Activated effector memory CD4-positive, alpha-beta T cell treated with anti-CD3 and anti-CD28 coated beads, Interleukin-2, amount 50 U/mL, for 16 hours (primary cell): ENCODE measurements around the gene MYH16.
"Not testable (repeated sequence)": the region's sequence is repeated elsewhere in the genome, so short reads cannot be mapped to it uniquely, and the experiment has no call there.

ENCODE experiments used
- DNase-seq: peaks from one replicate; pipeline ENCODE4 v3.0.0-alpha.2; 2020

Gene MYH16

GRCh38 chr7:99272476-99273045 is at the start of gene MYH16:
TSS of gene MYH16 (plus strand) at chr7:99272839.
- no peak for DNase-seq

- not testable (repeated sequence) for DNase-seq
Measured at GRCh38 chr7:99224263-99224898, 48.3 kb upstream of the MYH16 start.

GRCh38 chr7:99224899-99225265 is 47.8 kb upstream of the MYH16 start:
- no peak for DNase-seq

- no peak for DNase-seq
Measured at GRCh38 chr7:99229234-99229633, 43.4 kb upstream of the MYH16 start.

GRCh38 chr7:99232082-99232770 is 40.4 kb upstream of the MYH16 start:
- no peak for DNase-seq

GRCh38 chr7:99232955-99233354 is 39.7 kb upstream of the MYH16 start:
- DNase-seq: not testable (repeated sequence)

GRCh38 chr7:99234185-99234584 is 38.5 kb upstream of the MYH16 start:
- no peak for DNase-seq

GRCh38 chr7:99235925-99236324 is 36.7 kb upstream of the MYH16 start:
- DNase-seq: no peak

- not testable (repeated sequence) for DNase-seq
Measured at GRCh38 chr7:99237876-99238275, 34.8 kb upstream of the MYH16 start.

- DNase-seq: no peak
Measured at GRCh38 chr7:99238558-99239341, 33.9 kb upstream of the MYH16 start.

- DNase-seq: no peak
Measured at GRCh38 chr7:99242682-99243081, 30.0 kb upstream of the MYH16 start.

GRCh38 chr7:99243751-99244337 is 28.8 kb upstream of the MYH16 start:
- no peak for DNase-seq

- DNase-seq: no peak
Measured at GRCh38 chr7:99244939-99245338, 27.7 kb upstream of the MYH16 start.

- DNase-seq: no peak
Measured at GRCh38 chr7:99248391-99249095, 24.1 kb upstream of the MYH16 start.

- no peak for DNase-seq
Measured at GRCh38 chr7:99249985-99250575, 22.6 kb upstream of the MYH16 start.

GRCh38 chr7:99252166-99252895 is 20.3 kb upstream of the MYH16 start:
- DNase-seq: no peak

- no peak for DNase-seq
Measured at GRCh38 chr7:99253369-99253768, 19.3 kb upstream of the MYH16 start.

GRCh38 chr7:99254390-99254789 is 18.2 kb upstream of the MYH16 start:
- no peak for DNase-seq

- DNase-seq: no peak
Measured at GRCh38 chr7:99255463-99255862, 17.2 kb upstream of the MYH16 start.

- no peak for DNase-seq
Measured at GRCh38 chr7:99257065-99257464, 15.6 kb upstream of the MYH16 start.

GRCh38 chr7:99257675-99258074 is 15.0 kb upstream of the MYH16 start:
- DNase-seq: no peak
